ENCODE measurements around the gene OPRM1. TPM values are rescaled to one million over a fixed set of nuclear protein-coding genes. Genes with fewer than 3 reads are reported as not detected.

Gene OPRM1
- total RNA-seq, 1 donor = not detected

- Histone ChIP-seq H4K20me1 (ENCODE audit: insufficient read depth, low read length) (no peaks in the 10 kb centered on the region), H3K9me3 (ENCODE audit: low read depth, low read length) (no peaks in the 10 kb centered on the region), H3K4me3 (ENCODE audit: insufficient read depth, low read length) (no peak overlapping the region), H3K79me2 (ENCODE audit: insufficient read depth, low read length) (no peaks in the 10 kb centered on the region), H3K4me1 (ENCODE audit: insufficient read depth, low read length) (no peaks in the 10 kb centered on the region), H3K4me2 (ENCODE audit: insufficient read depth, low read length) (no peak overlapping the region), H3K27ac (ENCODE audit: low read depth, low read length) (no peak overlapping the region), H2AFZ (ENCODE audit: low read length) (no peak overlapping the region), H3K27me3 (ENCODE audit: insufficient read depth, low read length) (peaks cover 2% of the 10 kb centered on the region), H3K36me3 (ENCODE audit: insufficient read depth, low read length) (no peaks in the 10 kb centered on the region)
- no peak for DNase-seq (ENCODE audit: insufficient read length, low spot score, missing footprints)
- TF ChIP-seq CTCF (IDR thresholded peaks at IDR 0.05; ENCODE audit: extremely low read depth, low read depth, low read length) = no peak
Observed at GRCh38 chr6:154159126-154159525, 120.1 kb downstream of the OPRM1 start.

- Histone ChIP-seq H3K27me3 (ENCODE audit: insufficient read depth, low read length) (peaks cover 2% of the 10 kb centered on the region), H3K27ac (ENCODE audit: low read depth, low read length) (no peak overlapping the region), H3K9me3 (ENCODE audit: low read depth, low read length) (no peaks in the 10 kb centered on the region), H3K4me3 (ENCODE audit: insufficient read depth, low read length) (no peak overlapping the region), H4K20me1 (ENCODE audit: insufficient read depth, low read length) (no peaks in the 10 kb centered on the region), H3K79me2 (ENCODE audit: insufficient read depth, low read length) (no peaks in the 10 kb centered on the region), H3K4me2 (ENCODE audit: insufficient read depth, low read length) (no peak overlapping the region), H3K36me3 (ENCODE audit: insufficient read depth, low read length) (no peaks in the 10 kb centered on the region), H3K4me1 (ENCODE audit: insufficient read depth, low read length) (peaks cover 3% of the 10 kb centered on the region), H2AFZ (ENCODE audit: low read length) (no peak overlapping the region)
- peak; percentile 3 for DNase-seq (ENCODE audit: insufficient read length, low spot score, missing footprints)
- TF ChIP-seq CTCF (IDR thresholded peaks at IDR 0.05; ENCODE audit: extremely low read depth, low read depth, low read length) = no peak
Observed at GRCh38 chr6:154161689-154162088, 122.6 kb downstream of the OPRM1 start.

- H3K79me2 ChIP-seq (ENCODE audit: insufficient read depth, low read length) = no peaks in the 10 kb centered on the region
- DNase-seq (ENCODE audit: insufficient read length, low spot score, missing footprints) = peak; percentile 22
- peak overlapping the region; percentile 32 for H2AFZ ChIP-seq (ENCODE audit: low read length)
- TF ChIP-seq CTCF (IDR thresholded peaks at IDR 0.05; ENCODE audit: extremely low read depth, low read depth, low read length) = no peak
- H3K9me3 ChIP-seq (ENCODE audit: low read depth, low read length) = no peaks in the 10 kb centered on the region
- H3K27me3 ChIP-seq (ENCODE audit: insufficient read depth, low read length) = peaks cover 2% of the 10 kb centered on the region
- no peak overlapping the region for H3K27ac ChIP-seq (ENCODE audit: low read depth, low read length)
- H3K4me2 ChIP-seq (ENCODE audit: insufficient read depth, low read length) = peak overlapping the region; percentile 64
- no peaks in the 10 kb centered on the region for H4K20me1 ChIP-seq (ENCODE audit: insufficient read depth, low read length)
- no peaks in the 10 kb centered on the region for H3K36me3 ChIP-seq (ENCODE audit: insufficient read depth, low read length)
- no peak overlapping the region for H3K4me3 ChIP-seq (ENCODE audit: insufficient read depth, low read length)
- peaks cover 3% of the 10 kb centered on the region for H3K4me1 ChIP-seq (ENCODE audit: insufficient read depth, low read length)
Observed at GRCh38 chr6:154164397-154164796, 125.4 kb downstream of the OPRM1 start.

- no peak overlapping the region for H3K27ac ChIP-seq (ENCODE audit: low read depth, low read length)
- no peak overlapping the region for H3K4me2 ChIP-seq (ENCODE audit: insufficient read depth, low read length)
- no peak overlapping the region for H2AFZ ChIP-seq (ENCODE audit: low read length)
- no peak for DNase-seq (ENCODE audit: insufficient read length, low spot score, missing footprints)
- H3K79me2 ChIP-seq (ENCODE audit: insufficient read depth, low read length) = no peaks in the 10 kb centered on the region
- H3K36me3 ChIP-seq (ENCODE audit: insufficient read depth, low read length) = no peaks in the 10 kb centered on the region
- H3K4me1 ChIP-seq (ENCODE audit: insufficient read depth, low read length) = peaks cover 3% of the 10 kb centered on the region
- TF ChIP-seq CTCF (IDR thresholded peaks at IDR 0.05; ENCODE audit: extremely low read depth, low read depth, low read length) = no peak
- H3K9me3 ChIP-seq (ENCODE audit: low read depth, low read length) = no peaks in the 10 kb centered on the region
- H3K4me3 ChIP-seq (ENCODE audit: insufficient read depth, low read length) = no peak overlapping the region
- H3K27me3 ChIP-seq (ENCODE audit: insufficient read depth, low read length) = peaks cover 2% of the 10 kb centered on the region
- H4K20me1 ChIP-seq (ENCODE audit: insufficient read depth, low read length) = no peaks in the 10 kb centered on the region
Observed at GRCh38 chr6:154165478-154165877, 126.4 kb downstream of the OPRM1 start.

All from osteoblast (primary cell).